Islet precursor cell (in vitro differentiated cells): ENCODE measurements around the gene LELP1.
"Not testable (repeated sequence)": the region's sequence is repeated elsewhere in the genome, so short reads cannot be mapped to it uniquely, and the experiment has no call there.

Experiments used
- DNase-seq: peaks from one replicate; pipeline ENCODE4 v3.0.0-alpha.2; 2018

LELP1 gene

DNA sequence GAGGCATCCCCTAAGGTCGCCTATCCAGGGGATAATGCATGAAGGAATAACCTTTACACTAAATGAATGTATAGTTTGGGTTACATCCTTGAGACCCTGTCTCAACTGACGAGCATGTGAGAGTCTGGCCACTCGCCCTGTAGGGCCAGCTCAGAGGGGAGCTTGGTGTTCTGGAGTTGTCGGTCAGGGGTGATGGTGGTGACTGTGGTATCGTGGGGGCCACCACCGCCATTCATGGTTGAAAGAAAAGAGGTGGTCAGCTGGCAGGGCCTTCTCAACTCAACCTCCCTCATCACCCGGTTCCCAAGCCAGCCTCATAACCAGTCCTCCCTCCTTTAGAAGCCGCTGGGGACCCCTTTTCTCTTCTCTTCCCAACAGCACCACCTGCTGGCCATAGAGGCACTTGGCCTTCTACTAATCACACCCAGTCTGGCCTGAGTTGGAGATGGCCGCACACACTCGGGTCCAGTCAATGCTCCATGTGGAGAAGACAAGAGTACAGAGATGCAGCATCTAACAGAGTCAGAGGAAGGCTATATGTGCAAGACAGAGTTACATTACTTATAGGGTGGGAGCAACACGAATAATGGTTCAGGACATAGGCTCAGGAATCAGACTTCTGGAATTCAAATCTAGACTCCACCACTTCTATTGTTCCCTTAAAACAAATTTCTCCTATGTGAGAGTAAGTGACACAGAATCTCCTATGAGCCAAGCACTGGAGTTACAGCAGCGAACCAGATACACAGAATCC is 26.0 kb downstream of the LELP1 start:
- not testable (repeated sequence) for DNase-seq

DNA sequence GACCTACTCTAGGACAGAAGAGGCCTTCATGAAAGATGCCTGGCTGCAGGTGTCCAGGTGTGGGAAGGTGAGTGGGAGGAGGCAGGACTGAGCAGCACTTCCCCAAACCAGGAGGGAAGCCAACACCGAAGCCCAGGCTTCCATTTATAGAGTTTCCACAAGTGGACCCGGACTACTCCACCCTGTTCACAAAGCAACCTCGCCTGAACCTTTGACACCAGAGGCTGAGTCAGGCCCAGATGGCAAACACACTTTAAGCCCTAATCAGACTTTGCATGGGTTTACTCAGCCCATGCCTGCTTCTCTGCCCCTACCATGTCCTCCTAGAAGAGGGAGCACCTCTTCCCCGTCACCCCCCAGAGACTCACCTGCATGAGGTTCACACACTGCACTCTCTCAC is 28.1 kb downstream of the LELP1 start:
- DNase-seq, result no peak

DNA sequence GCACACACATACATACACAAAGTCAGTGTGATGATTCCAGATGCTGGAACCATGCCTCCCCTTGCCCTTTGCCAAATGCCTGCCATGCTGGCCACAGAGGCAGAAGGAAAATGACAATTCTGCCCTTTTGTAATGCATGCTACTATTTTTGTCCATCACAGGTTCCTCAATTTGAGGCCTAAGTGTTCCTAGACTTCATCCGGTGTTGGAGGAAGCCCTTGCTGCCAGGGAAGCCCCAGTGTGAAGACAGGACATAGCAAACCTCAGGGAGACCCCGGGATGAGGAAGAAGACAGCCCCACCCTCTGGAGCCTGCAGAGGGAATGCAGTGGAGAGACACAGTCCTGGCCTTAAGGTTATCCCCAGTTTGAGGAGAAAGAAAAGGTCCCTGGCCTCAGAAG is 28.6 kb downstream of the LELP1 start:
- DNase-seq, result no peak

DNA sequence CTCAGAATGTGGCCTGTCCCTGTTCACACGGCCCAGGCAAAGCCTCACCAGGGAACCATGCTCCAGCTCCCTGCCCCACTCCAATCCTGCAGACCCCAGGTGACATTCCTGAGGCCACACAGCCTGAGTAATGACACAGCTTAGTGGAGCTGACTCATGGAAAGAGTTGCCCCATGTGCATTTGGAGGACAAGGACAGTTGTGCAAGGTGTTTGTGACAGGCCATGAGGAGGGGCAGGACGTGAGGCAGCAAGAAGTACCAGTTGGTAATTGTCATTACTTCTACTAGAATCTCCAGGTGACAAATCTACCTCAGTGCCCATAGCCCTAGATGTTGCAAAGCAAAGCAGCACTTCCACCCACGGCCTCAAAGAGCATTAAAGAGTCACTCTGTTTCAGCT is 29.3 kb downstream of the LELP1 start:
- DNase-seq, result no peak

DNA sequence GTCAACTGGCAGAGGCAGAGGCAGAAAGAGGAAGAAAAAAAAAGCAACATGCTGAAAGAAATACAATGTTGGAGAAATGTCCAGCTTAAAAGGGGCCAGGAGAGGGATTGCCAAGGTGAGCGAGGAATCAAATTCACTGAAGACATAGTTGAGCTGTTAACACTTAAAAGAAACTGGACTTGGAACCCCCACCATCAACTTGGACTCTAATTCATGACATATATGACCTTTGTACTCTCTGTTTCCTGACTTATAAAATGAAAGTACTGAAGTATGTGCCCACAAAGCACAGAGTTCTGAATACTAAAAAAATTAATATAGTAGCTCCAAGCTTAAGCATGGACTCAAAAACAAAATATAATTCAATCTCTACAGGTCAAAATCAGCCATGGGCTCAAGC is 30.2 kb downstream of the LELP1 start:
- DNase-seq, result no peak

DNA sequence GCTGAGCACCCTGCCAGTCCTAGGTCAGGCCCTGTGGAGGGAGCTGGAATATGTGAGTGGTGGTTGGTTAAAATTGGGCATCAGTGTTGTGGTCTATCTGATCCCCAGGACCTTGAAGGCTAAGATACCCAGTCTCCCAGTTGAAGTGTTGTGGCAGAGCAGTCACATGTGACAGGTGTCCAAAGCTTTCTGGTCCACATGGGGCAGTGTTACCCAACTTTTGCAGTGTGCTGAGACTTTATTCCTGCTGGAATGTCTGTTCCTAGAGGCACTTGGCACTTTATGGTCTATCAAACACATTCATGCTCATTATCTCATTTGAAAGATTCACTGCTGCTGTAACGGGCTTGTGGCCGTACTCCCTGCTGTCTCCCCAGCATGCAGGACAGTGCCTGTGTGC is 35.3 kb downstream of the LELP1 start:
- no peak for DNase-seq

DNA sequence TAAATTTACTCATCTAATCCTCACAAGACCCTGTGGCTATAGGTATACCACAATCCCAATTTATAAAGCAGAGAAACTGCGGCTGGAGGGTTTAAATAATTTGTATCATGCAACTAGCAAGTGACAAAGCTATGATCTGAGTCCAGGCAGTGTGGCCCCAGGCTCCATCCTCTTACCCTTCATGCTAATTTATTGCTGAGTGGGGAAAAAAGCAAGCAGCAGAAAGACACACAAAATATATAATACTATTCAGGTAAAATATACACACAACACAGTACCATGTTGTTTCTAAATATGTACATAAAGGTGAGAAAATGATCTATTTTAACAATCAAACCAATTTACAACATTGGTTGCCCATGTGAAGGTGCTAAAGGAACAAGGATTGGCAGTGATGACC is 38.9 kb downstream of the LELP1 start:
- DNase-seq, result no peak

DNA sequence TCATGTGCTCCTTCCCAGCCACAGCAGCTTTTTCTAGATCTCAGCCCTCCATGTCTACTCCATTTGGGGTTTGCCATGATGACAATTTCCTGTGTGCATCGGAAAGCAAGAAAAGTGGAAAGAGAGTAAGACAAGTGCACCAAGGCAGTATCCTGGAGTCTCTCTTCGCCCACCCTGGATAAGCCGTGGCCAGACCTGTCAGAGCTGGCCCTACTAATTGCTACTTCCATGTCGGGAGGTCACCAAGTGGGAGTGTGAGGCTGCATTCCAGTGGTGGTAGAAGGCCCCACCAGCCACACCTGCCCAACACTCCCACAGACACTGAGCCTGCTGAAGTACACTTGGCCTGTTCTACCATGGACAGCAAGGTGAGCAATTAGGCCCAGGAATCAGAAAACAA is 42.2 kb downstream of the LELP1 start:
- DNase-seq, result peak; percentile 30

DNA sequence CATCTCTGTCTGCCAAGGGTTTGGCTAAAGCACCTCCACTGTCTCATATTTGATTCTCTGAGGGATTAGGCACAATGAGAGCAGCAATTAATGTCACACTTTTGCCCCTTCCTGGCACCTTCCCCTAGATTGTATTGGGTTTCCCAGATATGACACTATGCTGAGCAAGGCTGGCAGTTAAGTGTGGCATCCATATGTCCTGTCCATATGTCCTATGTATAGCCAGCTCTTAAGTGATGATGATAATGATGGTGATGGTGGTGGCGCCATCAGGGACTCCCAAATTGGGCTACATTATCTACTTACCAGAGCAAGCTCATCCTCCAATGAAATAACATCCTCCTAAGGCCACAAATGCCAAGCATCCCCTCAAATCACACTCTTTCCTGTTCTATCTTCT is 42.8 kb downstream of the LELP1 start:
- DNase-seq, result no peak

DNA sequence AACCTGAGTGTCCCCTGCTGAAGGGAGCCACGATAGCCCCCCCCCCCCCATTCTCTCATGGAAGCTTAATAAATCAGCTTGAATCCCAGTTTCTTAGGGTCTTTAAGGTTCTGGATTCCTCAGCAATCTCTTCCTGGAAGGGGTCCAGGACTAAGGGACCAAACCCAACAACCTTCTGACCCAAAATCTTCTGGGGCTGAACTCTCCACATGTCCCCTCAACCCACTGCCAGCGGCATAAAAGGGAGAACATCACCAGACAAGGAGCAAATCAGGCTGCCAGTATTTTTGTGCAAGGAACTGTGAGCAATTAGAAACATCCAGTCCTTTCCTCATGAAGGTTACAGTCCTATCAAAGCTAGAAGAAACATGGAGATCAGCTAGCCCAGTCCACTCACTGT is 43.6 kb downstream of the LELP1 start:
- peak; percentile 30 for DNase-seq

DNA sequence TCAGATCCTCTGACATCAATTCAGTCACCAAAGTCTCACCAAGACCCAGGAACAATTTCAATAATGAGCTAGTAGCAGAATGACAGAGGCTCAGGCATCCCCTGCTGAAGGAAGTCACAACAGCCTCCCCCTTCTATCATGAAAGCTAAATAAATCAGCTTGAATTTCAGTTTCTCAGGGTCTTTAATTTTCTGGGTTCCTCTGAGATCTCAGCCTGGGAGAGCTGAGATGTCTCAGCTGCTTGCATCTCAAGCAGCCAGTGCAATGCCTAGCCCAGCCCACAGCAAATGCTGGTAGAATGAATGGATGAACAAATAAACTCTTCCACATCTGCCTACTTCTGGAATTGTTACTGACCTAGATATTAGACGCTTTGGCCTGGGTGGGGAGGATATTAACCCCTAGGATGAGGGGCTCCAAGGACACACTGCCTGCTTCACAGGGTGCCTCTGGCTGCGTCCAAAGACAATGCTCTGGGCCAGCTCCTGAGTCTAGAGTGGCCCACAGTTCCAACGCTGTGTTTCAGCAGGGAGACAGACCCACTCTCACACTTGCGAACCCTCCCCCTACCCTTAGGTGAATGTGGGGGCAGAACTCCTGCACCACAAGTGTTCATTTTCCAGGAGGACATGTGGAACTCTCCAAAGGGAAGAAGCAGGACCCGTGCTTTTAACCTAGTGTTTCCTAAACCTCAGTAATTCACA is 45.1 kb downstream of the LELP1 start:
- DNase-seq, result no peak

DNA sequence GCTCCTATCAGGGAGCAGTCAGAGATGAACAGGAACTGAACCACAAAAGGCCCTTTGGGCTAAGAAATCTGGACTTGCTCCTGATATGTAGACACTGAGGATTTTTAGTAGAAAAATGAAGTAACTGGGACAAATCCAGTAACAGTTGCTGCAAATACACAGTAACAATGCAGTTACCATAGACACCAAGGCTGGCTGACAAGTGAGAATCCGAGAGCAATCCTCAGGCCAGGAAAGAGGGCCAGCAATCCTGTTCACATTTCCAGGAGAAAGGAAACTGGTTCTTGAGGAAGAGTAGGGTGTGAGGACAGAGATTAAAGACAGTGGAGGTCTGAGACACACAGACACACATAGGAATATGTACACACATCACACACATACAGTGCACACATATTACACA is 46.9 kb downstream of the LELP1 start:
- no peak for DNase-seq

DNA sequence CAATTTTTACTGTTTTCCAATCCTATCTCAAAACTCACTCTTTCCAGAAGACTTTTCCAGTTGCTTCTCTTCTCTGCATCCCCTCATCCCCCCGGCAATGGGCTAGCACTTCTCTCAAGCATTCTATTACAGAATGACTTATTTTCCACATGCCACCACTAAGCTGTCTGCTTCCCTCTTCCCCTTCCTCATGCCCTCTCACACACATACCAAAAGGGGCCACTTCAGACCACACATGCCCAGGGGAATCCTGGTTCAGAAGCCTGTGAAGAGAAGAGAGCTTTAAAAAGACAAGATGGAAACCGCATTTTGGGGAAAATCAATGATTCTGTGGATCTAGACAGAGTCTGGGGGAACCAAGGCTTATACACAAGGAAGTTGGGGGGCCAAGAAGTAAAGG is 47.9 kb downstream of the LELP1 start:
- DNase-seq, result no peak

DNA sequence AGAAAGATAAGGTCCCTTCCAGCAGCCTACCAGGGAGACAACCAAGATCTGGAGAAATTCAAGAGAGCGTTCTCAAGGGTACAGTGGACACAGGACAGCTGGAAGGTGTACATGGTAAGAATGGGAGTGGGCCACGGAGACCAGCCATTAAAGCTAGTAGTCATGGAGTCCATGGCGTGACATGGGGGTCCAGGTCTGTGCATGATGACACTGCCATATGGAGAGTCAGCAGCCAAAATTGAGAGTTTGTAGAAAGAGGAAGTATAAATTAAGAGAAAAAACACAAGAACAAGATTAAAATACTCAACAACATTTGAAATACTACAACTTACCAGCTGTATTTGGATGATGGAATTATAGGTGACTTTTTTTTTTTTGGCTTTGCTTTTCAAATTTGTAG is 48.3 kb downstream of the LELP1 start:
- DNase-seq, result no peak

DNA sequence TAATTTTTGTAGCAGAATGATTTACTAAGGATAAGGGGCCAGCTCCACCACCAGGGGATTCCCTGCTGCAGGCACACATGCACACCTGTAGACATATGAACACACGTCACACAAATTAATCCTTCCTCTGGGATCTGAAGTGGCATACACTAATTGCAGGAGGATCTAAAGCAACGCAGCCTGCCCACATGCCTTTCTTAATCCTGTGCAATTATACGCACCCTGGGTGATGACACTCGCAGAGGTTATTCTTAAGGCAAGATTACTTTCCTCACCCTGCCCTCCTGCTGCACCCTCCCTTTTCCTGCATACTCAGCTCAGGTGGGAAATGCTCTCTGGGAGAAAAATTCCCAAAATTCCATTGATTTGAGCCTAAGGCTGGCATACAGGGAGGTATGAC is 48.8 kb downstream of the LELP1 start:
- no peak for DNase-seq

DNA sequence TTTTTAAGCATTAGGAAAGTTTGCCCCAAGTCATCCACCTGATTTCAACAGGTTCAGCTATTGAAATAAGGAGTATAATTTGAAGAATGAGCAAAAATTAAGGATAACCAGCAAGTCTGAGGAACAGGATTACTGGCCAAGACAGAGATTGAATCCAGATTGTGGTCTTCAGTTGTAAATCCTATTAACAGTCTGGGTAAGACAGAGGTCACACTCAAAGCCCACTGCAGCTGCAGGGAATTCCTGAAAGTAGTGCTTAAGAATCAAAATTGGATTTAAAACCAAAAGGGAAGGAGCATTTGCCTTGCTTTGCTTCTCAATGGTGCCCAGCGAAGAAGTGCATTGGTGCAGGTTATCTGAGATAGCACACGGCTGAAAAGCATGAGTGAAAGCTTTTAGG is 49.8 kb downstream of the LELP1 start:
- no peak for DNase-seq

DNA sequence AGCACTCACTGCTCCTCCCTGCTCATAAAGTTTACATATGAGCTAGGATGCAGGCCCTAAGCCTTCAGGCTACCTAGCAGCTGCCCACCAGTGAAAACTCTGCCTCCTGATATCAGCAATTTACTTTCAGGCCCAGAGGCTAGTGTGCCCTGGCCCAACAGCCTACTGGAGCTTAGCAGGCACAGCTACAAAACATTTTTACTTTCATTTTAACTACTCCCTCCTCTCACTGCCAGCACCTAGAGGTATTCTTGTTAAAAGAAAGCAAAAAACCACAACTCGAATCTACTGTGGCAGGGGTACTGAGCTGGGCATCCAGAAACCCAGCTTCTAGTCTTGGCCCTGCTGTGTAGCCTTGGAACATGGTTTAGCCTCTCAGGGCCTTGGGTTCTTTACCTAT is 50.5 kb downstream of the LELP1 start:
- no peak for DNase-seq
